HG03064 (cell line): ENCODE measurements around the gene PNRC2.
"Not testable (repeated sequence)": the region's sequence is repeated elsewhere in the genome, so short reads cannot be mapped to it uniquely, and the experiment has no call there.

Experiments used
- ATAC-seq: cut with Tn5 transposase; IDR thresholded peaks from one replicate; pipeline ENCODE4 v1.9.1; 2021; ENCODE audit warnings: low read depth; ENCODE audit not compliant: unreplicated experiment

The PNRC2 gene

DNA sequence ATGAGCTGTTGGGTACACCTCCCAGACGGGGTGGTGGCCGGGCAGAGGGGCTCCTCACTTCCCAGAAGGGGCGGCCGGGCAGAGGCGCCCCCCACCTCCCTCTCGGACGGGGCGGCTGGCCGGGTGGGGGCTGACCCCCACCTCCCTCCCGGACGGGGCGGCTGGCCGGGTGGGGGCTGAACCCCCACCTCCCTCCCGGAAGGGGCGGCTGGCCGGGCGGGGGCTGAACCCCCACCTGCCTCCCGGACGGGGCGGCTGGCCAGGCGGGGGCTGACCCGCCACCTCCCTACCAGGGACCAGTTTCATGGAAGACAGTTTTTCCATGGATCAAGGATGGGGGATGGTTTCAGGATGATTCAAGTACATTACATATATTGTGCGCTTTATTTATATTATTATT lies 27.4 kb downstream of the PNRC2 start:
- ATAC-seq: not testable (repeated sequence)

DNA sequence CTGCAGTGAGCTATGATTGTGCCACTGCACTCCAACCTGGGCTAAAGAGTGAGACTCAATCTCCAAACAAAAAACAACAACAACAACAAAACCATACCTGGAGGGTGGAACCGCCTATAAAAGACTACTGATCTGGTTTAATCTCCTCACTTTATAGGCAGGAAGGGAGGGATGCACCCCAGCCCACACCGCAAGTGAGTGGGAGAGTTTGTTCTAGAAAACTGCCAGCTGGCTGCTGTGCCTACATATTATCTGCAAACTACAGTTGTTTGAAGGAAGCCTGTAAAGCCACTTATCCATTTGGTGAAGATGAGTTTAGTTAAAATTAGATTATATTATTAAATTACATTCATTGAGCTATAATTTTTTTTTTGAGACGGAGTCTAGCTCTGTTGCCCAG lies 29.6 kb downstream of the PNRC2 start:
- ATAC-seq: no peak

DNA sequence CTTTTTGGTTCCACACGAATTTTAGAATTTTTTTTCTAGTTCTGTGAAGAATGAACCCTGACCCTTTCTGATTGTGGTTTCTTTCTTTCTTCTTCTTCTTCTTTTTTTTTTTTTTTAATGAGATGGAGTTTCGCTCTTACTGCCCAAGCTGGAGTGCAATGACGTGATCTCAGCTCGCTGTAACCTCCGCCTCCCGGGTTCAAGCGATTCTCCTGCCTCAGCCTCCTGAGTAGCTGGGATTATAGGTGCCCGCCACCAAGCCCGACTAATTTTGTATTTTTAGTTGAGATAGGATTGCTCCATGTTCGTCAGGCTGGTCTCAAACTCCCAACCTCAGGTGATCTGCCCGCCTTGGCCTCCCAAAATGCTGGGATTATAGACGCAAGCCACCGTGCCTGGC lies 32.4 kb downstream of the PNRC2 start:
- not testable (repeated sequence) for ATAC-seq

DNA sequence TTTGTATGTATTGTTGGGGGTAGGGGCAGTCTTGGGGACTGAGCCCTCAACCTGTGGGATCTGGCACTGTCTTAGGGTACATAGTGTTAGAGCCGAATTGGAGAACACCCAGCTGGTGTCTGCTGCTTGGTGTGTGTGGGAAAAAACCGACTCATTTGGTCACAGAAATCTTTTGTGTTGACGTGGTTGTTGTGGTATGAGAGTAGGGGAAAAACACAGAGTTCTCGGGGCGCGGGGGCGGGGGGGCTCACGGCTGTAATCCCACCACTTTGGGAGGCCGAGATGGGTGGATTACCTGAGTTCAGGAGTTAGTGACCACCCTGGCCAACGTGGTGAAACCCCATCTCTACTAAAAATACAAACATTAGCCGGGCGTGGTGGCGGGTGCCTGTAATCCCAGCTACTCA lies 35.8 kb downstream of the PNRC2 start:
- ATAC-seq: no peak

DNA sequence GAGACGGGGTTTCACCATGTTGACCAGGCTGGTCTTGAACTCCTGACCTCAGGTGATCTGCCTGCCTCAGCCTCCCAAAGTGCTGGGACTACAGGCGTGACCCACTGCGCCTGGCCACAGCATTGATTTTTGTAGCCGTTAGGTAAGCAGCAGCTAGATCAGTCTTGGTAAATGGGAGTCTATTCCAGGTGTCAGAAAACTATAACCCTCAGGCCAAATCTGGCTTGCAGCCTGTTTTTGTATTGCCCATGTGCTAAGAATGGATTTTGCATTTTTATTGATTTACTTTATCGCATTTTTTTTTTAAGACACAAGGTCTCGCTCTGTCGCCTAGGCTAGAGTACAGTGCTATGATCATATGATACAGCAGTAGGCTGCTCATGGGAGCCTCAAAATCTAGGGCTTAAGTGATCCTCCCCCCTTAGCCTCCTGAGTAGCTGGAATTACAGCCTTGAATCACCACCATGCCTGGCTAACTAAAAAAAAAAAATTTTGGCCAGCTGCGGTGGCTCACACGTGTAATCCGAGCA lies 37.1 kb downstream of the PNRC2 start:
- no peak for ATAC-seq

DNA sequence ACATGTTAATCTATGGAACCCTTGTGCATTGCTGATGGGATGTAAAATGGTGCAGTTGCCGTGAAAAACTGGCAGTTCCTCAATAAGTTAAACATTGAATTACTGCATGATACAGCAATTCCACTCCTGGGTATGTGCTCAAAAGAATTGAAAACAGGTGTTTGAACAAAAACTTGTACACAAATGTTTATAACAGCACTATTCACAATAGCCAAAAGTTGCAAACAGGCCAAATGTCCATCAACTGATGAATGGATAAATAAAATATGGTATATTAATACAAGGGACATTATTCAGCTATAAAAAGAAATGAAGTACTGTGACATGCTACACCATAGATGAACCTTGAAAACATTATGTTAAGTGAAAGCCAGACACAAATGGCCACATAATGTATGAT lies 38.2 kb downstream of the PNRC2 start:
- no peak for ATAC-seq

DNA sequence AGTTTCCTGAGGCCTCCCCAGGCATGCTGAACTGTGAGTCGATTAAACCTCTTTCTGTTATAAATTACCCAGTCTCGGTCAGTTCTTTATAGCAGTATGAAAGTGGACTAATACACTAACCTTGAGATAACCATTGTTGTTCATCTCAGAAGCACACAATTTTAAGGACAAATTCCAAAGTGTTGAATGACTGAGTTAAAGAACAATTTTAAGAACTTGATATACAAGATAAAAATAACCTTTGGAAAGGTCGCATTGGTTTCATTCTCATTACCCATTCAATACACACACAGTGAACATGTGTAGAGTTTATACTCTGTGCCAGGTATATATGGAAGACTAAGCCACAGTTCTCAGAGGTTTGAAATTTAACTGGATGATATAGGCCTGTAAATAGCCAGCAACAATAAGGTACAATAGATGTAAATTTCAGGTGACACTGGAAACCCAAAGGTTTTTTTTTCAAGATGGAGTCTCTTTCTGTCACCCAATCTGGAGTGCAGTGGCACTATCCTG lies 39.6 kb downstream of the PNRC2 start:
- ATAC-seq: no peak

DNA sequence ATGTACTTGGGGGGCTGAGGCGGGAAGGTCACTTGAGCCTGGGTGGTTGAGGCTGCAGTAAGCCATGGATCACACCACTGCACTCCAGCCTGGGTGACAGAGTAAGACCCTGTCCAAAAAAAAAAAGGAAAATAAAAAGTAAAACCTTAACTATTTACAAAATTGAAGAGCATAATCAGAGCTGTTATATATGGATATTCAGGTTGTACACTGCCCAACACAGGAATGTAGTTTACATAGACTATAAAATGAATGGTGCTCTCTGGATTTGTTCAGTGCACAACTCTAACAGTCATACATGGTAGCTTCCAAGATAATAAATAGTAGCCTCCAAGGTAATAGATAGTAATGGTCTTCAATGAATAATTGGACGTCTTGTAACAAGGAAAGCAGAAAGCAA lies 43.1 kb downstream of the PNRC2 start:
- ATAC-seq: no peak

DNA sequence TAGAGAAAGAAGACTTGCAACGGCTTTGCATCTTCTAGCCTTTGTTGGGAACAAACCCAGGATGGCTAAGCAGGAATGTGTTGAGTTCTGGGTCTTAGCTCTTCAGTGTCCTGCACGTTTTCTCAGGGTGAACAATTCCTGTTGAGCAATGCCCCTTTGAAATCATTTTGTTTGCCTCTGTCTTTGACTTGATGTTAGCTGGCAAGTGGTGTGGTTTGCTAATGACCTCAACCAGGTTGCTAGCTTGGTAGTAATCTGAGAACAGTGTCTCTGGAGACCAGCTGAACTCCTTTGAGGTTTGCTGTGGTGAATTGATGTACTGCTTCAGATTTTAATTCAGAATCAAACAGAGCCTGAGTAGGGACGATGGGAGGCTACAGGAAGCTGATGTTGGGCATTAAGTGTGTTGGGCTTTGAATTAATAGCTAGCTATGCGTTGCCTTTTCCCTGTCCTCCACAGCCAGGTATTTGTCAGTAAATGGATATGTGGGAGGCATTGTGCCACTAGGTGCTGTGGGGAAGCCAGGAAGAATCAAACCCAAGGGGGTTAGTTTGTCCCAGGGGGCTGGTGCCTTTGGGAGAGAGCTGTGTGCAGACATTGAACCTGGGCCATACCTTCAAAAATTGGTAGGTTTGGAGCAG lies 43.8 kb downstream of the PNRC2 start:
- no peak for ATAC-seq

DNA sequence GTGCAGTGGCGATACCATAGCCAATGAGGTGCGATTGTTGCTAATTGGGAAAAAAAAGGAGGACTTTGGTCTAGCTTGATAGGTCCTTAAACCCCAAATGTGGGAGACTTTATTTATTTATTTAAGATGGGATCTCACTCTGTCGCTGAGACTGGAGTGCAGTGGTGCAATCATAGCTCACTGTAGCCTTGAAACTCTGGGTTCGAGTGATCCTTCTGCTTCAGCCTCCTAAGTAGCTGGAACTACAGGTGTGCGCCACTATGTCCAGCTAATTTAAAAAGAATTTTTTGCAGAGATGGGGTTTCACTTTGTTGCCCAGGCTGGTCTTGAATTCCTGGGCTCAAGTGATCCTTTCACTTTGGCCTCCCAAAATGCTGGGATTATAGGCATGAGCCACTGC lies 44.5 kb downstream of the PNRC2 start:
- ATAC-seq: no peak

DNA sequence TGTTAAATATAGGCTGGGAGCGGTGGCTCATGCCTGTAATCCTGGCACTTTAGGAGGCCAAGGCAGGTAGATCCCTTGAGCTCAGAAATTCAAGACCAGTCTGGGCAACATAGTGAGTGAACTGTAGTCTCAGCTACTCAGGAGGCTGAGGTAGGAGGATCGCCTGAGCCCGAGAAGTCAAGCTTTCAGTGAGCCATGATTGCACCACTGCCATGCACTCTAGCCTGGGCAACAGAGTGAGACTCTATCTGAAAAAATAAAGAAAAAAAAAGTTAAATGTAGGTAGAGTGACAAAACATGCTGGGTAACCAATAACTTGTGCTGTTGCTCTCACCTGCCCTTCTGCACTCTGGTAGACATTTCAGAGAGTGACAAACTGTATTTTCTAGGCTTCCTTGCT lies 45.5 kb downstream of the PNRC2 start:
- ATAC-seq: no peak

DNA sequence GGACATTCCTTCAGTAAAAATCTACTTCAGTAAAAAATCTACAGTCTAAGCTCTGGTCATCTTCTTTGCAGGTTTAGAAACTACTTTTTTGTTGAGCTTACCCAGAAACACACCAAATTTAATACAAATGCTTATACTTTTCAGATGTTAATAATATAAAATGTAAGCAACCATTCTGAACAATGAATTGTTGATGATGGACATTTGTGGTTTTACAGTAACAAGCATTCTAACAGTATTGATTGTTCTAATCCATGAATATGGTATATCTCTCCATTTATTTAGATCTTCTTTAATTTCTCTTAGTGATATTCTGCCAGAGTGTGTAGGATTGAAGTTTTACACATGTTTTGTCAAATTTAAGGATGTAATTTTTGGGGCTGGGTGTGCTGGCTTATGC lies 47.5 kb downstream of the PNRC2 start:
- no peak for ATAC-seq

DNA sequence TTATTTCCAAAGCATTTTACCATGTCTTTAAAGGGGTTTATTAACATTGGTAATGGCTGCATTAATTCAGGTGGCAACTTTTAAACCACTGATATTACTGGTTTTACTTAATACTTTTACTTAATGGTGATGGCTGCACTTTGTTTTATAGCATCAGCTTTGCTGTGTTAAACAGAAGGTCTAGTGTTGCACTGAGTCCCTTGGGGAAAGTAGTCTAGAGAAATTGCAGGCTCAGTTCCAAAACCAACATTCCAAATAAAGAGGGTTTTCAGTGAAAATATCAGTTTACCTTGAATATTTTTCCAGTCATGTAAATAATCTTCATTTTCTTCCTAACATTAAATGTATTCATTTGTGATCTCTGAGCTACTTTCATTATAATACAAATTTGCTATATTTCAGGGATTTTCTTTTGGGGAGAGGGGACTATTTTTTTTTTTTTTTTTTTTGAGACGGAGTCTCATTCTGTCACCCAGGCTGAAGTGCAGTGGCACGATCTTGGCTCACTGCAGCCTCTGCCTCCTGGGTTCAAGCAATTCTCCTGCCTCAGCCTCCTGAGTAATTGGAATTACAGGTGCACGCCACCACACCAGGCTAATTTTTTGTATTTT lies 49.1 kb downstream of the PNRC2 start:
- not testable (repeated sequence) for ATAC-seq

DNA sequence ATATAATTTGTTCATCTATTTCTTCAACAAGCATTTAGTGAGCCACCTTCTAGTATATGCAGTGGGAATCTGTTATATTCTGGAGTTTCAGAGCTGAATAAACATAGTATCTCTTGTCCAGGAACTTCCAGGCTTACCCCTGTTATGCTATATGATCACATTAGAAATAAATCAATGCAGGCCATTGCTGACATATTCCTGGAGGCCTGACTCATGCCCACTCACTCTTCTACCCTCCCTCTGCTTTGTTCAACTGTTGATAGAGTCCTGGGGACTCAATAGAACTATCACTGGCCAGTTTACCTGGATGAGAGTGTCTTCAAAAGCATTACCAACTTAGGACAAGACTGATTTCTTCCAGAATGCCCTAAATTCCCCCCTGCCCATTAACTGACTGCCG lies 49.8 kb downstream of the PNRC2 start:
- no peak for ATAC-seq

DNA sequence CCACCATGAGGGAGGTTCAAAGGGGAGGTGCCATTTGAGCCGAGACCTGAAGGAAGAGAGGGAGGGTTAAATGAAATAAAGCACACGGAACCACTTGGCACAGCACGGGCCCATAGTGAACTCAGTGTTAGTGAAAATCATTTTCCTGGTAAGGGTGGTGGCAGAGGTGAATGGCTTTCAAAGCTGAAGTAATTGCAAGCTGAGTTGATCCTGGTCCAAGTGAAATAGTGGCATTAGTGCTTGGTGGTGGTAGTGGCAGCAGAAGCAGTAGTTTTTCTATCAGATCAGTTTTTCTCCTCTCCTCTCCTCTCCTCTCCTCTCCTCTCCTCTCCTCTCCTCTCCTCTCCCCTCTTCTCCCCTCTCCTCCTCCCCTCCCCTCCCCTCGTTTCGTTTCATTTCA lies 51.0 kb downstream of the PNRC2 start:
- no peak for ATAC-seq

DNA sequence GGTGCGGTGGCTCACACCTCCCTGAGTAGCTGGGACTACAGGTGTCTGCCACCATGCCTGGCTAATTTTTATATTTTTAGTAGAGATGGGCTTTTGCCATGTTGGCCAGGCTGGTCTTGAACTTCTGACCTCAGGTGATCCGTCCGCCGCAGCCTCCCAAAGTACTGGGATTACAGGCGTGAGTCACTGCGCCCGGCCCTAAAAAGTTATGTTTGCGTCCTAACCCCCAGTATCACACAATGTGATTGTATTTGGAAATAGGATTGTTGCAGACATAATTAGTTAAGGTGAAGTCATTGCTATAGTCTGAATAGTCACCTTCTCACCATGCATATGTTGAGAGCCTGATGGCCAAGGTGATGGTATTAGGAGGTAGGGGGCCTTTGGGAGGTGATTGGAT lies 53.2 kb downstream of the PNRC2 start:
- not testable (repeated sequence) for ATAC-seq
